Psoas muscle (tissue), 8 donors: Measurements from ENCODE around the gene CPNE2. TPM values are rescaled to one million over a fixed set of nuclear protein-coding genes. Genes with fewer than 3 reads are reported as not detected.

Source experiments
- ATAC-seq, 4 donors: fragments of 200-7000 bp; cut with Tn5 transposase; one replicate each; pipeline ENCODE4 v1.9.1; 2020; ENCODE audit warnings: moderate library complexity in 3 of 4, mild to moderate bottlenecking in 2 of 4
- DNase-seq, 2 donors: peaks; one replicate each; pipeline ENCODE4 v3.0.0-alpha.2; 2020
- H3K27ac ChIP-seq: fragments of 200-600 bp; one replicate; pipeline ENCODE4 v1.8.0; 2022
- H3K27me3 ChIP-seq, 3 donors: fragments of 200-600 bp in 1 of 3; one replicate each; pipeline versions ENCODE4 v1.6.1 to v1.8.0; 2013 to 2022; ENCODE audit warnings: low read length in 2 of 3, mild to moderate bottlenecking in 2 of 3, moderate library complexity in 1 of 3; ENCODE audit not compliant: insufficient read depth in 3 of 3
- H3K36me3 ChIP-seq, 2 donors: fragments of 200-600 bp in 1 of 2; one replicate each; pipeline versions ENCODE4 v1.6.1 to v1.8.0; 2013 to 2022; ENCODE audit warnings: low read depth in 1 of 2, mild to moderate bottlenecking in 1 of 2, moderate library complexity in 1 of 2; ENCODE audit not compliant: insufficient read depth in 1 of 2
- H3K4me1 ChIP-seq: fragments of 200-600 bp; one replicate; pipeline ENCODE4 v1.8.0; 2022
- H3K4me3 ChIP-seq: fragments of 200-600 bp; one replicate; pipeline ENCODE4 v1.8.0; 2022; ENCODE audit warnings: mild to moderate bottlenecking
- H3K9me3 ChIP-seq: fragments of 200-600 bp; one replicate; pipeline ENCODE4 v1.8.0; 2022
- WGBS, 3 donors: extraction: QIAGEN DNeasy Blood & Tissue Kit; methylation state at CpG; one replicate each; pipeline versions ENCODE4 v1.1.6 to v1.1.7; 2013; 5-methylcytosine and 5-hydroxymethylcytosine counted together
- intact Hi-C, 2 donors: fragments of 100-400 bp; cut with DNase I; formaldehyde crosslinking; loops; one replicate each; pipeline versions ENCODE4 v1.11.0 to v1.14.2; 2022
- polyA plus RNA-seq, 3 donors: library from polyadenylated mRNA; stranded (reverse); fragments of 200-250 nt; gene quantifications; one replicate each; pipeline ENCODE4 v1.2.3, GENCODE V29; 2013
- total RNA-seq, 4 donors: library from RNA; stranded (reverse); fragmentation: NEBNext Ultra II Directional in 2 of 4; extraction: Animal tissue kit (Norgen Biotek cat#: 25700) in 2 of 4; gene quantifications; one replicate each; pipeline versions ENCODE4 v1.2.1 to v1.2.4, GENCODE V29; 2021 to 2023
- TF ChIP-seq, protein P1 (sequence below): fragments of 200-600 bp; IDR thresholded peaks from one replicate; pipeline ENCODE4 v1.8.0; 2022; ENCODE audit warnings: antibody characterized with exemption
- donor health status: healthy with polysubstance abuse.
- donor health status: DM: no; HTN: no; CAD: no; lungs with moderate emphysema.
- donor health status: Bipolar disorder and iron deficiency.
- donor health status: healthy.
- donor health status: DM: yes; HTN: yes; CAD: no.
- donor health status: DM: no; HTN: no; CAD: no.
- donor health status: DM: no; HTN: no; CAD: no.
- donor health status: DM: yes; HTN: yes; CAD: no.

The CPNE2 gene
- total and polyA plus RNA-seq, 7 donors: 8.1 to 16.9 (median 12.4) TPM

DNA sequence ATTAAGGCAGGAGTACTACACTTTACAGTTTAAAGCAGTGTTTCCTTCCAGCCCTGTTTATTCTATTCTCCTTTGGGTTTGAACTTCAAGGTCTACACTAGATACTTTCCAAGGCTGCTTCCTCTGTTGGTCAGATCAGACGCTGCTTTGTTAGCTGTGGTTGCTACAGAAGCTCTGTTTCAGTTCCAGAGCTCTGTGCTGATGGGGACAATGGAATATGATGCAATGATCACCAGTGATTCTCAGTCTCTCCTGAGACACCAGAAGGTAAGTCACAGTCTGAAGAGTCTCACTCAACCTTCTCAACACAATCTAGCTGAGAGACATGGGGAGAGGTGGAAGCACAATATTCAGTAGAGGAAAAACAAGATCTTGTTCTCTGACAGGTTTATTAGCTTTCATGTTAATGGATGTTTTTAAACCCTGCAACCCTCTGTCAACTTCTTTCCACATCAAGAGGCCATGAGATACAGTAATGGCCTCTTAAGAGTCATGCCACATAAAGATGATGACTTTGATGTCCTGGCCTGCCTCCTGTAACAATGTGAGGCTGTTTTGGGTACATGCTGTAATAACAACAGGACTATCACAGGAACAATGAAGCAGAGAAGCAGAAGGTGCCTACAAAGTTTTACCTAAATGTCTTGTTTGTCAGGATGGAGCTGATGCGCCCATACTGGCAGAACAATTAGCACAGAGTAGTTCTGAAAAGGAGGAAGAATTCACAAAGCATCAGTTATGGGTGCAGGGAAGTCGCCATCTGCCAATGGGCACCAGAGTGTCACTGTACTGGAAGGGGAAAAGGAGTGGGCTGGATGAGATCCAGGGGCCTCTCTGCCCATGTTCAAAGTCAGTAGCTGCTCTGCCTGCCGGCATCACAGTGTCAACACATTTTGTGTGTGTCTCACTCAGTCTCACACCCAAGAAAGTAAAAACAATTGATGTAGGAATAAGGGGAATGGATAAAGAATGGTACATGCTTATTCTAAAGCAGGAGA is 60.0 kb downstream of the CPNE2 start:
- no peak overlapping the region for H3K4me3 ChIP-seq
- peaks cover 7% of the 10 kb centered on the region for H3K4me1 ChIP-seq

DNA sequence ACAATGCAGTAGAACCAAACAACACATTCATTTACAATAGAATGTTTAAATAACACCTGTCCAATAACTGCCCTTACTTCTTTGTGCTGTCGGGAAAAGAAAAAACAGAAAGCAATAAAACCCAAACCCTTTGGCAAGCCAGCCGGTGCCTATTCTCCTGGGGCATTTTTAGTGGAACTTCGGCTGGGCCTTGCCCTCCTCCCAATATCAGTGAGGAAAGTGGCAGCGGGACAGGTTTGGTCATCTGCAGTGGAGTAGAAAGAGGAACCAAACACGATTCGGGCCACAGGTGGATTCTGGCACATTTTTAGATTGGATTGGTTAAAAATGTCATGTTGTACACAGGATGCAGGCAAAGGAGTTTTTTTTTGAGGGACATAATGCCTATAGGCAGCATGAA is 61.5 kb downstream of the CPNE2 start:
- Histone ChIP-seq H3K27ac (no peak overlapping the region), H3K27me3 (no peaks in the 10 kb centered on the region), H3K4me3 (no peak overlapping the region), H3K9me3 (no peaks in the 10 kb centered on the region), H3K4me1 (no peaks in the 10 kb centered on the region), H3K36me3 (peaks cover 2 to 77% of the 10 kb centered on the region in 2 donors)
- WGBS, 3 donors: 80% methylated on average over 6 of the region's 6 CpGs
- ATAC-seq (no peak), DNase-seq (no peak)
- intact Hi-C loops: loop anchor here in 1 of 2 donors (10.0 kb wide), 1 partner anchor 61 kb away; no protein-coding TSS in a partner anchor
- TF ChIP-seq, protein P1, sequence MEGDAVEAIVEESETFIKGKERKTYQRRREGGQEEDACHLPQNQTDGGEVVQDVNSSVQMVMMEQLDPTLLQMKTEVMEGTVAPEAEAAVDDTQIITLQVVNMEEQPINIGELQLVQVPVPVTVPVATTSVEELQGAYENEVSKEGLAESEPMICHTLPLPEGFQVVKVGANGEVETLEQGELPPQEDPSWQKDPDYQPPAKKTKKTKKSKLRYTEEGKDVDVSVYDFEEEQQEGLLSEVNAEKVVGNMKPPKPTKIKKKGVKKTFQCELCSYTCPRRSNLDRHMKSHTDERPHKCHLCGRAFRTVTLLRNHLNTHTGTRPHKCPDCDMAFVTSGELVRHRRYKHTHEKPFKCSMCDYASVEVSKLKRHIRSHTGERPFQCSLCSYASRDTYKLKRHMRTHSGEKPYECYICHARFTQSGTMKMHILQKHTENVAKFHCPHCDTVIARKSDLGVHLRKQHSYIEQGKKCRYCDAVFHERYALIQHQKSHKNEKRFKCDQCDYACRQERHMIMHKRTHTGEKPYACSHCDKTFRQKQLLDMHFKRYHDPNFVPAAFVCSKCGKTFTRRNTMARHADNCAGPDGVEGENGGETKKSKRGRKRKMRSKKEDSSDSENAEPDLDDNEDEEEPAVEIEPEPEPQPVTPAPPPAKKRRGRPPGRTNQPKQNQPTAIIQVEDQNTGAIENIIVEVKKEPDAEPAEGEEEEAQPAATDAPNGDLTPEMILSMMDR: no peak

More for the DNA sequence above, 60.0 kb downstream of the CPNE2 start:
- WGBS, 3 donors: 75 to 78% (median 78%) methylated on average over 4 of the region's 4 CpGs
- H3K27me3 ChIP-seq: no peaks in the 10 kb centered on the region
- intact Hi-C loops: loop anchor here in 1 of 2 donors (10.0 kb wide), 1 partner anchor 62 kb away; no protein-coding TSS in a partner anchor
- H3K27ac ChIP-seq: no peak overlapping the region
- ATAC-seq (no peak), DNase-seq (no peak)
- H3K36me3 ChIP-seq: peaks cover 2 to 65% of the 10 kb centered on the region in 2 donors
- TF ChIP-seq, protein P1: no peak
- no peaks in the 10 kb centered on the region for H3K9me3 ChIP-seq

DNA sequence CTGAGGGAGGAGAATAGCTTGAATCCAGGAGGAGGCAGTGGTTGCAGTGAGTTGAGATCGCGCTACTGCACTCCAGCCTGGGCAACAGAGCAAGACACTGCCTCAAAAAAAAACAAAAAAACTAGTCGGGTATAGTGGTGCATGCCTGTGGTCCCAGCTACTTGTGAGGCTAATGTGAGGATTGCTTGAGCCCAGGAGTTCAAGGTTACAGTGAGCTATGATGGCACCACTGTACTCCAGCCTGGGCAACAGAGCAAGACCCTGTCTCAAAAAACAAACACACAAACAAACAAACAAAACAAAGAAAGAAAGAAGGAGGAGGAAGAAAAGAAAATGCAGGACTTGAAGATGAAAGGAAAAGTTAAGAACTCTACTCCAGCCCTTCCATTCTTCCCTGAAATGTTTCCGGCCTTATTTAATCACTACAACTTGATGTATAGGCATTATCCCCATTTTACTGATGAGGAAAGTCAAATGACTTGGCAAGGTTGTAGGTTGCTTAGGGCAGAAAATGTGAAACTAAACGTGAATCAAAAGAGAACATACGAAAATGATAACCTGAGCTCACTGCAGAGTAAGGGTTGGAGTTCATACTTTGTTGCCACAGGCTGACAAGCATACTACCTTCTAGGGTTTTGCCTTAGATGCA is 63.4 kb downstream of the CPNE2 start:
- Histone ChIP-seq H3K4me1 (no peaks in the 10 kb centered on the region), H3K27ac (no peak overlapping the region), H3K27me3 (no peaks in the 10 kb centered on the region), H3K9me3 (no peaks in the 10 kb centered on the region), H3K36me3 (peaks cover 2 to 84% of the 10 kb centered on the region in 2 donors), H3K4me3 (no peak overlapping the region)
- no peak for DNase-seq
- TF ChIP-seq, protein P1: no peak
- WGBS, 3 donors: 92 to 97% (median 96%) methylated on average over 6 of the region's 6 CpGs
- intact Hi-C loops: loop anchor here in 1 of 2 donors (10.0 kb wide), 1 partner anchor 59 kb away; no protein-coding TSS in a partner anchor
- ATAC-seq: no peak

DNA sequence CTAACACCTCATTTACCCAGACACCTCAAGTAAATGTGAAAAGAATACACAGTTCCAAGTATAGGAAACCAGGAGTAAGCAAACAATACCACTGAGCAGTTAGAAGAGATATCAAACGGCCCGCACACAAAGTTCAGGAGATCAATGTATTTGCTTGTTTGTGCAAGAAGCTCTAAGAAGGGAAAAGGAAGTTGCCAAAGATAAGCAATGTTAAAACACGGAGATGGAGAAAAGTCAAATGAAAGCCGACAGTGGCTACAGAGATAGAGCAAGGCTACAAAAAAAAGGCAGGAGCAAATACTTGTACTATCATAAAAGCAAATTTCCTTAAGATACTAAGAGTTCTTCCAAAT is 63.9 kb downstream of the CPNE2 start:
- H3K4me3 ChIP-seq: no peak overlapping the region
- DNase-seq: no peak
- 85 to 92% (median 88%) methylated on average over 4 of the region's 4 CpGs for WGBS, 3 donors
- H3K36me3 ChIP-seq: peaks cover 2 to 89% of the 10 kb centered on the region in 2 donors
- no peak for ATAC-seq
- intact Hi-C loops: loop anchor here in 1 of 2 donors (10.0 kb wide), 1 partner anchor 58 kb away; no protein-coding TSS in a partner anchor
- H3K27ac ChIP-seq: no peak overlapping the region
- no peaks in the 10 kb centered on the region for H3K9me3 ChIP-seq
- no peaks in the 10 kb centered on the region for H3K27me3 ChIP-seq
- no peaks in the 10 kb centered on the region for H3K4me1 ChIP-seq
- TF ChIP-seq, protein P1: no peak
